Adipose tissue (tissue), 3 donors: ENCODE results near the gene SLCO2A1. TPM values are rescaled to one million over a fixed set of nuclear protein-coding genes. Genes with fewer than 3 reads are reported as not detected.

Source experiments
- H3K27ac ChIP-seq: one replicate; pipeline ENCODE4 v1.5.1; 2013; ENCODE audit warnings: low read depth, low read length
- WGBS, 3 donors: extraction: QIAGEN DNeasy Blood & Tissue Kit; methylation state at CpG; one replicate each; pipeline ENCODE4 v1.1.7; 2013; 5-methylcytosine and 5-hydroxymethylcytosine counted together
- polyA plus RNA-seq, 3 donors: library from polyadenylated mRNA; stranded (reverse); fragments of 200-250 nt; gene quantifications; one replicate each; pipeline ENCODE4 v1.2.3, GENCODE V29; 2013
- donor health status: healthy with polysubstance abuse.
- donor health status: Bipolar disorder and iron deficiency.
- donor health status: healthy.

SLCO2A1 gene
- polyA plus RNA-seq, 3 donors = 5.2 to 33.5 (median 6.3) TPM

GRCh38 chr3:133887074-133887802 lies 142.5 kb downstream of the SLCO2A1 start:
- H3K27ac ChIP-seq = no peak overlapping the region
- WGBS, 3 donors = 83% methylated on average over 4 of the region's 4 CpGs

- 92 to 93% (median 93%) methylated on average over 7 of the region's 7 CpGs for WGBS, 3 donors
Observed at GRCh38 chr3:133886031-133886722, 143.5 kb downstream of the SLCO2A1 start.

DNA sequence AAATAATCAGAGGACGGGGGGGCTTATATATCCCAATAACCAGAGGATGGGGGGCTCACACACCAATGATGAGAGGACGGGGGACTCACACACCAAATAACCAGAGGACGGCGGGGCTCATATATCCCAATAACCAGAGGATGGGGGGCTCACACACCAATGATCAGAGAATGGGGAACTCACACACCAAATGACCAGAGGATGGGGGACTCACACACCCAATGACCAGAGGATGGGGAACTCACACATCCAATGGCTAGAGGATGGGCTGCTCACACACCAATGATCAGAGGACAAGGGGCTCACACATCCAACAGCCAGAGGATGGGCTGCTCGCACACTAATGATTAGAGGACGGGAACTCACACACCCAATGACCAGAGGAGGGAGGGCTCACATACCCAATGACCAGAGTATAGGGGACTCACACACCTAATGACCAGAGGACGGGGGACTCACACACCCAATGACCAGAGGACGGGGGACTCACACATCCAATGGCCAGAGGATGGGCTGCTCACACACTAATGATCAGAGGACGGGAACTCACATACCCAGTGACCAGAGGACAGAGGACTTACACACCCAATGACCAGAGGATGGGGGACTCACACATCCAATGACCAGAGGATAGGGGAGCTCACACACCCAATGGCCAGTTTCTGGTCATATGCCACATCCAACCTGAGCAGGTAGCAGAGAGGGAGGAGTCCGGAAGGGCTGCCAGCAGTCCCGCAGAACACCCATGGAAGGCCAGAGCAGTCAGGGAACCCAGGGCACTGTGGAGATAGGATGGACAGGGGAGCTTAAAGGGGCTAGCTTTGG lies 144.6 kb downstream of the SLCO2A1 start:
- H3K27ac ChIP-seq = no peak overlapping the region
- WGBS, 3 donors = 93 to 94% (median 93%) methylated on average over 11 of the region's 11 CpGs

More at GRCh38 chr3:133886031-133886722, 143.5 kb downstream of the SLCO2A1 start:
- no peak overlapping the region for H3K27ac ChIP-seq

GRCh38 chr3:133884054-133884886 lies 145.5 kb downstream of the SLCO2A1 start:
- 70 to 77% (median 77%) methylated on average over 6 of the region's 6 CpGs for WGBS, 3 donors

DNA sequence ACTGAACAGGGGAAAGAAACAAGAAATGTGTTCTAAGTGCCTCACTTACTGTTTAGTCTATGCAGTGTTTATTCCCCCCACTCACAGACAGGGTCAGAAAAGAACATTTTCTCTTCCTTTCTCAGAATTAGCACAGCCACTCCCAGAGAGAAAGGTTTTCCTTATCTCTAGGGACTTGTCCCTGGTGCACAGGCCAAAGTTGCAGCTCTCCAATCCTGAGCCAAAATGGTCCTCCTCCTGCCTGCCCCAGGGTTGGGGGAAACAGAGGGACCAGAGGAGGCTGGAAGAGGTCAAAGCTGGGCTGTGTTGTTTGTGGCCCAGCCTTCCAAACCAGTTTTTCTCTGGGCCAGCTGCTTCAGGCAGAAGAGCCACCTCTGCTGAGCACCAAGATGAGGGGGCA lies 146.1 kb downstream of the SLCO2A1 start:
- H3K27ac ChIP-seq = no peak overlapping the region

More at GRCh38 chr3:133884054-133884886, 145.5 kb downstream of the SLCO2A1 start:
- no peak overlapping the region for H3K27ac ChIP-seq

DNA sequence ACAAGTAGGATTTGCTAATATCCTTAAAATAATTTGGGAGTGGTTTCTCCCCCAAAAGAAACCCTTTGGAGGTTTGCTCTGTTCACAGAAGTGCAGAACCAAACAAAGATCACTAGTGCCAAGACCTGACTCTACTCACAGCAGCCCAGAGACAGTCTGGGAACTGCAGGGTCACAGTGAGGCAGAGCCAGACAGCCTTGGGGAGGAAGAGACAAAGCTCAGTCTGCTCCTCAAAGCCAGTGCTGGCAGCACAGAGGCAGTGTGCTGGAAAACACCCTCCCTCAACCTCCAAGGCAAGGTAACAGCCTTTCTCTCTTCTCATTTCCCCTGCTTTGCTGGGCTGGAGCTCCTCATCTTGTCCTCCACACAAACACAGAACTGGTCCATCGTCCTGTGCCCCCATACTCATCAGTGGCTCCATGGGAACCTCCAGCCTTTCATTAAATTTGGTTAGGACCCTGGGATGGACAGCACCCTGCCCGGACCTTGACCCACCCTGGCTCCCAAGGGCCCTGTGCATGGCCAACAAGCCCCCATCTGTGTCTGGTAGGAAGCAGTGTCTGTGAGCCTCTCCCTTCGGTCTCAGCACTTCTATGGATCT lies 146.6 kb downstream of the SLCO2A1 start:
- 67 to 81% (median 78%) methylated on average over 3 of the region's 3 CpGs for WGBS, 3 donors
- H3K27ac ChIP-seq = no peak overlapping the region

DNA sequence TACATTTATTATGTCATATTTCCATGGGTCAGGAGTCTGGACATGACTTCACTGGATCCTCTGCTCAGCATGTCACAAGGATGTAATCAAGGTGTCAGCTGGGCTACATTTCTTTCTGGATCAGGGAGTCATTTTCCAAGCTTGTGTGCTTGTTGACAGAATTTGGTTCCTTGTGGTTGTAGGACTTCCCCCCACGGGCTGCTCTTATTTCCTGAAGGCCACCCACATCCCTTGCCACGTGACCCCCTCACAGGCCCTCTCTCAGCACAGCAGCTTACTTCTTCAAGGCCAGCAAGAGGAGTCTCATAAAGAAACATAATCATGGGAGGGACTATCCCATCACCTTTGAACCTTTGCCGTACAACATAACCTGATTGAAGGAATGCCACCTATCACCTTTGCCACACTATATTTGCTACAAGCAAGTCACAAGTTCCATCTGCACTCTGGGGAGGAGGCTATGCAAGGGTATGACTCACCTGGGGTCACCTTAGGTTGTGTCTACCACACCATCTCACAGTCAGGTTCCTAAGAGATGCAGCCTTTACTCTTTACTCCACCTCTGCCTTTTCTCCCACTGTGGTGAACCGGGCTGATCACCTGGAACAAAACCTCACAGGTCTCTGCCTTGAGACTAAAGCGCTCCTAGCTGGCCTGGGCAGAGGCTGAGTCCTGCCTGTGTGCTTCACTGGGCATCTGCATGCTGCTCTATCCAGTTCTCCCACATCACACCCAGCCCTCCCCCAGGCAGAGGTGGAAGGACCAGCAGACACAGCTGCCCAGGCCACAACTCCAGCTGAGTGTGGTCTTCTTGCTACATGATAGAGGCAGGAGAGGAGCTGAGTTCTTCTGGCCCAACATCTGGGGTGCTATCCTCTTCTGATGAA lies 147.5 kb downstream of the SLCO2A1 start:
- H3K27ac ChIP-seq = no peak overlapping the region
- WGBS, 3 donors = 69 to 77% (median 71%) methylated on average over 5 of the region's 5 CpGs

DNA sequence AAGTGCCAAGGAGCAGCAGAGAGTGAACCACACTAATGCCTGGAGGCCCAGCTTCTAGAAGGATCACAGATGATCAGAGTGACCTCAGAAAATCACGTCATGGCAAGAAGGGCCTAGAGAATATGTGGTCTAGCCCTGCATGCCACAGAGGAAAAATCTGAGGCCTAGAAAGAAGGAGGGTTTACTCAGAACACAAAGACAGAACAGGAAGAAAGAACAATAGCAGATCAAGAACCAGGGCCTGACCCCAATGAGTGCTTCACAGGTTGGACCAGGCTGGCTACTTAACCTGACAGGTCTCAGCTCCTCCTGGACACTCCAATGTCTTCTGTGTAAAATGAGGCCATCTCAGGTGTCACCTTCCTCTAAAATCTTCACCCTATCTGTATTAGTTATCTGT lies 148.2 kb downstream of the SLCO2A1 start:
- 76 to 89% (median 85%) methylated on average over 1 of the region's 1 CpG for WGBS, 3 donors
- no peak overlapping the region for H3K27ac ChIP-seq

DNA sequence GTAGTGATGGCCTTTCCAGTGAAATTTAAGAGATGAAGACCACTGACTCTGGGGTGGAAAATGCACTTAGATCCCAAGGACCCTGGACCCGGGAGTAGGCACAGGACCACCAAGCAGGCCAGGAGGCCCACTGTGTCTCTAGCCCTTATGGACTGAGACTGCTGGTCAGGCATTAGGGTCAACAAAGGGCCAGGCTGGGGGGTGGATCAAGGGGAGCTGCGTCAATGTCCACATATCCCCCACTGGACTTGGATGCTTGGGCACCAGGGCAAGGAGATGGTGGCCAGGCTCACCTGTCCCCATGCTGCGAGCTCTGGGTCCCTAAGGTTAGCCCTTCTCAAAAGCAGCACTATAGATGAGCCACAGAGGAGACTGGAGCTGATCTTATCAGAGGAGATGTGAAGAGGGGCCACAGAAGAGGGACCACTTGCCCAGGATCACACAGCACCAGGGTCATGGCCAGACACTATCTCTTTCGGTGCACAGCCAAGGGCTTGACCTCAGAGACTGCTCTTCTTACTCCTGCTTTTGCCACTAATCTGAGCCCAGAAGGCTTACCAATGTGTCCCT lies 148.8 kb downstream of the SLCO2A1 start:
- WGBS, 3 donors = 93 to 98% (median 94%) methylated on average over 4 of the region's 4 CpGs
- H3K27ac ChIP-seq = no peak overlapping the region

DNA sequence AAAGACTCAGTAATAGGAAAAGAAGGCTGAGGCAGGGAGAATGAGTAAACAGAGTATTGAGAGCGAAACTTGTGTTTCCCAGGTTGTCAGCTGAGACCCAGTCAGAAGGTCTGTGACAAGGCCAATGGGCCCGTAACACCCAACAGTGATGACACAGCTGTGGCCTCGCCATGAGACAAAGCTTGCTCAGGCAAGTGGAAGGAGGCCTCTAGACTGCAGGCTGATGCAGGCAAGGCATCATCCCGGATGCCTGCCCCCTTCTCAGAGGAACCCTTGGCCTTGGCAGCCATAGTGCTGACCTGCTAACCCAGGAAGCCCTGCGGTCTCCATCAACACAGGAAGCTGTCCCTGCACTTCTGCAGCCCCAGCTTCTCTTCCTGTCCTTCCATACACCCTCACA lies 149.4 kb downstream of the SLCO2A1 start:
- no peak overlapping the region for H3K27ac ChIP-seq
- WGBS, 3 donors = 82 to 90% (median 86%) methylated on average over 5 of the region's 5 CpGs

- WGBS, 3 donors = 83 to 92% (median 91%) methylated on average over 3 of the region's 3 CpGs
- H3K27ac ChIP-seq = no peak overlapping the region
Observed at GRCh38 chr3:133878518-133878917, 151.2 kb downstream of the SLCO2A1 start.

Other genes starting within 250 kb of the SLCO2A1 start
- gene SRPRB, start 224.1 kb downstream of the SLCO2A1 start, polyA plus RNA-seq = 10 to 100 TPM; 14.8 to 67.9 (median 27.4) TPM
- 1 to 10 TPM; 3.2 to 8.1 (median 3.5) TPM for gene RAB6B, start 134.0 kb downstream of the SLCO2A1 start, polyA plus RNA-seq
- 10 to 100 TPM; 16.0 to 44.3 (median 26.2) TPM for gene RYK, start 220.9 kb upstream of the SLCO2A1 start, polyA plus RNA-seq